A549 treated with GW870086 at 1 μM for 4 hours (cell line): ENCODE measurements around the gene MRE11. TPM values are rescaled to one million over a fixed set of nuclear protein-coding genes. Genes with fewer than 3 reads are reported as not detected.

Source experiments
- total RNA-seq: library from RNA; stranded (reverse); fragments of 200-300 nt; extraction: Qiagen RNA extraction; gene quantifications from 5 replicates; pipeline ENCODE4 v1.2.3, GENCODE V29; 2022; ENCODE audit warnings: low read depth

Gene MRE11
- total RNA-seq = 13.1 to 17.3 TPM (median 16.5 TPM) in 5 replicates

GRCh38 chr11:94493281-94494125 is at the start of gene MRE11, which contains the start of gene ANKRD49:
Gene MRE11 (minus strand): TSS chr11:94493844. CDS start chr11:94492801, 1,043 bp downstream.
Gene ANKRD49 (plus strand): TSS chr11:94493984. CDS start chr11:94496694, 2,710 bp downstream.

GRCh38 chr11:94511932-94512781 is 18.5 kb upstream of the MRE11 start, which contains the start of gene C11orf97:
Gene C11orf97 (plus strand): TSS chr11:94512461. CDS start chr11:94512529, 68 bp downstream.

GRCh38 chr11:94400839-94401772 is 92.5 kb downstream of the MRE11 start, which contains the start of gene GPR83:
Gene GPR83 (minus strand): TSS chr11:94401419. CDS start chr11:94401247, 172 bp downstream.

Other genes with a start within 250 kb of the MRE11 start
- gene IZUMO1R, start 189.3 kb downstream of the MRE11 start, total RNA-seq = not detected in 5 replicates
- 0.05 to 0.09 TPM (median 0.06 TPM) in 3 of 5 replicates, not detected in the others for gene GPR83, start 92.4 kb downstream of the MRE11 start, total RNA-seq
- 3.3 to 8.0 TPM (median 7.4 TPM) in 5 replicates for gene ANKRD49, start 140 bp upstream of the MRE11 start, total RNA-seq
- gene C11orf97, start 18.6 kb upstream of the MRE11 start, total RNA-seq = not detected in 5 replicates
- gene FUT4, start 50.1 kb upstream of the MRE11 start, total RNA-seq = 2.1 to 2.8 TPM (median 2.6 TPM) in 5 replicates
- 0.13 to 0.39 TPM (median 0.19 TPM) in 5 replicates for gene PIWIL4, start 73.5 kb upstream of the MRE11 start, total RNA-seq